ENCODE measurements around the gene ZBED4. TPM values are rescaled to one million over a fixed set of nuclear protein-coding genes. Genes with fewer than 3 reads are reported as not detected.

The ZBED4 gene
- polyA plus RNA-seq, 12 donors, result 10.9 to 16.5 (median 12.7) TPM; not detected in 1

GRCh38 chr22:49917974-49918910 lies 64.6 kb downstream of the ZBED4 start, which contains the start of the genes ALG12 and CRELD2:
Gene ALG12, minus strand, starts transcription at chr22:49918438. Its CDS starts 4,673 bp downstream, at chr22:49913765.
Gene CRELD2, plus strand, starts transcription at chr22:49918634. Its CDS starts 136 bp downstream, at chr22:49918770.
- peak; percentile 96 for DNase-seq

- no peak for DNase-seq
These were observed 65.6 kb downstream of the ZBED4 start for GRCh38 chr22:49918911-49919881.

DNA sequence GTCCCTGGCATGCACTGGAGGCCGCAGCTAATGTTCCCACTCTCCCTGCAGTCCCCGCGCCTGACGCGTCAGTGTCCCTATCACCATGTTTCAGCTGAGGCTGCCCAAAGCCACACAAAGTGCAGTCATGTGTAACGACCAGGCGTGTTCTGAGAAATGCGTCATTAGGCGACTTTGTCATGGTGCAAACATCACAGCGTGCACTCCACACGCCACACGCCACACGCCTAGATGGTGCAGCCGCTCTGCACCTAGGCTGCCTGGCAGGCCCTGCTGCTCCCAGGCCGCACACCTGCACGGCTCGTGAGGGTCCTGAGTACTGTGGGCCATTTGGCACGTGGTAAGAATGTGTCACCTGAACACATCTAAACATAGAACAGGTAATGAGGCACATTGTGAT lies 67.2 kb downstream of the ZBED4 start:
- DNase-seq, result no peak

DNA sequence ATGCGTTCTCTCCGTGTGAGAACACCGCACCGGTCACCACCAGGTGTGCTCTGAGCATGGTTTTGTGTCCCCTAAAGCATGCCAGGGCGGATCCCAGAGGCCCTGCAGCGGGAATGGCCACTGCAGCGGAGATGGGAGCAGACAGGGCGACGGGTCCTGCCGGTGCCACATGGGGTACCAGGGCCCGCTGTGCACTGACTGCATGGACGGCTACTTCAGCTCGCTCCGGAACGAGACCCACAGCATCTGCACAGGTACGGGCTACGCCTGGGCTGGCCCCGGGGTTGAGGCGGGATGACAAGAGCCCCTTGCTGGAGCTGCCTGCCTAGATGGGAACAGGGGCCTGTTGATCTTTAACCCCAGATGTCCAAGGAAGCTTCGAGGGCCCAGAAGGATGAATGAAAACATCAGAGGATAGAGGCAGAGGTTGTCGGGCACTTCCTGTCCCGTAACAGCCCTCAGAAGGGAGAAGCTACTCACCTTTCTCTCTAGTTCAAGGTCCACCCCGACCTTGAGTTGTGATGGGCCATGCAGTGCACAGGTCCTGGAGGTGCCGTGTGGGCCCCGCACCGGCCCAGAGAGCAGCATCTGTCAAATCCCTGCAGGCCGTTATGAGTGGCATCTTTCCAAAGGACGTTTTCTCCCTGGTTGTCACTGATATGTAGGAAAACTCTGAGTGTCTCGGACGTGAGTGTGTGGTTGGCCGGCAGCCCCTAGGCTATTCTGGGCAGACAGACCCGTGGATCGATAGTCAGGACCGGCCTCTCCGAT lies 68.0 kb downstream of the ZBED4 start:
- DNase-seq, result no peak

GRCh38 chr22:49922484-49922883 lies 68.8 kb downstream of the ZBED4 start:
- no peak for DNase-seq

DNA sequence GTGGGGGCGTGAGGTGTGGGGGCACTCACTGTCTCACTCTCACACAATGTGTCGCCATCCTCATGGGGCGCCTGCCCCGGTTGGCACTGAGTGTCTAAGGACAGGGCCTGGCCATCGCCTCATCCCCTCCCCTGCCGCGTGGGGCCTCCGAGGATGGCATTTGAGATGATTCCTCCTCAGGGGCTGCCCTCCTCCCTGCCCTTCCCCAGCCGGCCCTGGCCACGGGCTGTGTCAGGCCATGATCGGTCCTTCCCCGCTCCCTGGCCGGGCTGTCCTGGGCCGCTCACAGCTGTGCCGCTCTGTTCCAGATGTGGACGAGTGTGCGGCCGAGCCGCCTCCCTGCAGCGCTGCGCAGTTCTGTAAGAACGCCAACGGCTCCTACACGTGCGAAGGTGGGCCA lies 69.3 kb downstream of the ZBED4 start:
- DNase-seq, result no peak

DNA sequence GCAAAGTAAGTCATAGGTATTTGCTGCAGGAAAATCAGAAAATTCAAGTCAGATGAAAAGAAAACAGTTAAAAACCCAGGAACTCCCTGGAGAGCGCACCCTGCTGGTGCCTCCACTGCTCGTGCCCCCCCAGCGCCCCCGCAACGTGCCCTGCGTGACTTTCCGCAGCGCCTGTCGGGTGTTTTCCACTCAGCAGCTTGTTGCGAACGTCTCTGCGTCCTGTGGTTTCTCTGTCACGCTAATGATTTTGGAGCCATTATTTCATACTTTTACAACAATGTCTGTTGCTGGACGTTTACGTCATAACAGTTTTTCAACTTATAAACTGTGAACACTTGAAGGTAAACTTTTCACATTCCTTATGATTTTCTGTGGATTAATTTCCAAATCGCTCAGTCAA lies 69.8 kb downstream of the ZBED4 start:
- no peak for DNase-seq

DNA sequence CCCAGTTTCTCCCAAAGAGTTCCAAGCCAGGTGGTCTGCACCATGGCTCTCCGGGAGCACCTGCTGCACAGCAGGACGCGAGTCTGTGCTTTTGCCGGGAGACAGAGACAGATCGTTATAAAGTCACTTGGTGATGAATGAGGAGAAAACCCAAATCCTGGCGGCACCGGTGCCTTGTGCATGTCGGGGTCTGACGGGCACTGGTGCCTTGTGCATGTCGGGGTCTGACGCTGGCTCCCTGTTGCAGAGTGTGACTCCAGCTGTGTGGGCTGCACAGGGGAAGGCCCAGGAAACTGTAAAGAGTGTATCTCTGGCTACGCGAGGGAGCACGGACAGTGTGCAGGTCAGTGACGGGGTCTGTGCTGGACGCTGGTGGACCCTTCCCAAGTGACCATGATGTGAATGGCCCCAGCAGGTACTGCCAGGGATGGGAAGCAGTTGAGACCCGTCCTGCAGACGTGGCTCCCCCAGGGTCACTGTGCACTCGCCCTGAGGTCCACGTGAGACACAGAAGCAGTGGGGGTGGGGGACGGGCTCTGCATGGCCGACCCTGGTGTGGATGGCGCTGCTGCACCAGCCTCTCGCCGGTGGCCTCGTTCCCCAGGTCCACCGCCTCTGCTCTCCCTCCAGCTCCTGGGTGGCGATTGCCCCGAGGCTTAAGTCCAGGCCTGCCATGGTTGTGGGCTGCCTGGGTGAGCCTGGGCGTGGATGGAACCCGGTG lies 70.6 kb downstream of the ZBED4 start:
- DNase-seq, result no peak

GRCh38 chr22:49925525-49926128 lies 72.0 kb downstream of the ZBED4 start:
- DNase-seq, result no peak

GRCh38 chr22:49926916-49927315 lies 73.3 kb downstream of the ZBED4 start:
- no peak for DNase-seq

GRCh38 chr22:49927483-49928184 lies 74.0 kb downstream of the ZBED4 start:
- DNase-seq, result no peak

- no peak for DNase-seq
These were observed 74.5 kb downstream of the ZBED4 start for GRCh38 chr22:49928185-49928495.

- DNase-seq, result no peak
These were observed 75.0 kb downstream of the ZBED4 start for GRCh38 chr22:49928555-49929210.

DNA sequence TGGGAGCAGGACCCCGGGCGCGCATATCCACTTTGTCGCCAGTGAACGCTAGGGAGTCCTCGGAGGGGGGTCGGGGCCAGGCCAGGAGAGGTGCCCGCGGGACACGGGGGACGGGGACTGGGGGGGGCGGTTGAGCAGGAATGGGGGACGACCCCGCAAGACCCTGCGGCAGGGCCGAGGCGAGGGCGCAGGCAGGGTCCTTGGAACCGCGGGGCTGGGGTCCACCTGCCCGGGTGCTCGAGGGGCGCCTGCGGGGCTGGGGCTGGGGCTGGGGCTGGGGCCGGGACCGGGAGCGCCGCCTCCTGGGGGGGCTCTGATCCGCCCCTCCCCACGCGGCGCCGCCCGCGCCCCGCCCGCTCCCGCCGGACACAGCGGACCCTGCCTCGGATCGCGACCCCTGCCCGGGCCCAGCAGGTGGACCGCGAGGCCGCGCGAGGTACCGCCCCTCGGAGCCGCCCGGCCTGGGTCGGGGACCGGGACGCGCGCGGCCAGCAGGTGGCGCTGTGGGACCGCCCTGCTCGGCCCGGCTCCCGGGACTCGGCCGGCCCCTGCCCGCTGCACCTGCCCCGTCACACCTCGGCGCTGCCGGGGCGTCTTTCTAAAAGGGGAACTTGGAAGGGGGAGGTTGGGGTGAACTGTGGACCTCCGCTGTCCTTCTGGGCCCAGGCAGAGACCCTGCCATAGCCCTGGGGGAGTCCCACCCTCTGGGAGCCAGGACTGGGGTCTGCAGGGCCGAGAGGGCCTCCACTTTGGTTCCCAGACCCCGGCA lies 75.8 kb downstream of the ZBED4 start:
- no peak for DNase-seq

DNA sequence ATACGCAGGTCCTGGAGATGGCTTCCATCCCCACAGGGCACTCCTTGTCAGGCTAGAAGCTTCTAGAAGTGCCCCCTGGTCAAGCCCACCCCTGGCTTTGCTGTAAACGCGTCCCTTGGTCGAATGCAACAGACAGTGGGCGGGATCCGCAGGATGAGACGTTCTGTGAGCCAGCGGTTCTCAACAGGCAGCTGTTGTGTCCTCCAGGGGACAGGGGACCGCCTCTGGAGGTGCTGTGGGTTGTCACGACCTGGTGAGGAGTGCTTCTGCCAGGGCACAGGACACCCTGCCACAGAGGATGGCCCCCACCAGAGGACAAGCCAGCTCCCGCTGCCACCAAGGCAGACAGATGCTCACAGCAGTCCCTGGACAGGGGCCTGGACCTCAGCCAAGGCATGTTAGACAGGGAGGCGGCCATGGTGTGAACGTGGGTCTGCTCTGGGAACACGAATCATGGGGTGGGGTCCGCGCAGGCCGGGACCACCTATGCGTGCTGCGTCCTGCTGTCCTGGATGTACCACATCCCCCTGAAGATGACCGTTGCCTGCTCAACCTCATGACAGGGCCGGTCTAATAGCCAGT lies 76.4 kb downstream of the ZBED4 start:
- no peak for DNase-seq

DNA sequence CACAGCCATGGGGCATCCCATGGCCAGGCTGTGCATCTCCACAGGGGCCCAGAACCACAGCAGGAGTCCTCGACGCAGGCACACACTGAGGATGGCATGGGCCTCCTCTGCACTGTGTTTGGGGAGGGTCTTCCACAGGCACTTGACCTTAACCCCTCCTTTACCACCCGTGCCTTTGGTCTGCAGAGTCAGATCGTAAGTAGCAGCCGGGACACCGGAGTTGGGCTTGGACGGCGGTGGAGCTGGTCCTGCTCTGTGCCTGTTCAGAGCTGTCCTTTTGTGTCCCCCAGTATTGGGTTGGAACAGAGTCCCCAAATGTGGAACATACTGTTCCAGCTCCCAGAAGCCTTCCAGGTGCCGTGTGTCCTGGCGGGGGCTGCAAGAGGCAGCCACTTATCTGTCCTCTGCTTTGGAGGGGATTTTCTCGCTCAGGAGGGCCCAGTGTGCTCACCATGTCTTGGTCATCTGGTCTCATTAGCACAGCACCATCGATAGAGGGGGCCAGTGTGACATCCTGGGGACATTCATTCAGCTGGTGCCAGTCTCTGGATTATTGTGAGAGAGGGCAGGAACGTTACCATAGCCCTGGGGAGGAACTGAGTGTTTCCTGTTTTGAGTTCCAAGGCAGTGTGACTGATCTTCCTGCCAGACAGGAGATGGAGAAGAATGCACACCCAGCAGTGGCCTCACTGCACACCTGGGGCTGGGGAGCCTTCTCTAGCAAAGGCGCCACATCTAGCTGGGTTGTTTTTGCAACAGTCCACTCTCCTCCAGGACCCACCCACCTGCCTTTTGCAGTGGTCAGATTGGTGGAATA lies 77.2 kb downstream of the ZBED4 start:
- DNase-seq, result no peak
